Neural progenitor cell (in vitro differentiated cells): Measurements from ENCODE around the gene IL17REL. TPM values are rescaled to one million over a fixed set of nuclear protein-coding genes. Genes with fewer than 3 reads are reported as not detected.
A peak's percentile ranks its signal among the peaks of the same experiment; 100 is the strongest.

Source experiments
- DNase-seq: peaks from one replicate; pipeline ENCODE4 v3.0.0-alpha.2; 2016; ENCODE audit warnings: low spot score
- H2AFZ ChIP-seq: fragments of 200-600 bp; sonication (generic); replicated peaks from 2 replicates; pipeline ENCODE4 v1.6.1; 2016; ENCODE audit warnings: antibody characterized with exemption
- H3F3A ChIP-seq: fragments of 200-600 bp; sonication (generic); 2 replicates; pipeline ENCODE4 v1.6.1; 2016; ENCODE audit warnings: antibody characterized with exemption, low read depth
- H3K27ac ChIP-seq: fragments of 200-600 bp; sonication (generic); 2 replicates; pipeline ENCODE4 v1.5.1; 2016; ENCODE audit warnings: mild to moderate bottlenecking
- H3K27me3 ChIP-seq: fragments of 200-600 bp; sonication (generic); 2 replicates; pipeline ENCODE4 v1.6.1; 2016; ENCODE audit warnings: mild to moderate bottlenecking, moderate library complexity
- H3K36me3 ChIP-seq: fragments of 200-600 bp; sonication (generic); 2 replicates; pipeline ENCODE4 v1.5.1; 2016
- H3K4me1 ChIP-seq: fragments of 200-600 bp; sonication (generic); 2 replicates; pipeline ENCODE4 v1.6.1; 2016; ENCODE audit warnings: mixed run types
- H3K4me2 ChIP-seq: fragments of 200-600 bp; sonication (generic); 2 replicates; pipeline ENCODE4 v1.6.1; 2016
- H3K4me3 ChIP-seq: fragments of 200-600 bp; sonication (generic); 2 replicates; pipeline ENCODE4 v1.5.1; 2016
- H3K79me2 ChIP-seq: fragments of 200-600 bp; sonication (generic); 2 replicates; pipeline ENCODE4 v1.6.1; 2016; ENCODE audit warnings: low read depth
- H3K9ac ChIP-seq: fragments of 200-600 bp; sonication (generic); 2 replicates; pipeline ENCODE4 v1.6.1; 2016
- H3K9me3 ChIP-seq: fragments of 200-600 bp; sonication (generic); 2 replicates; pipeline ENCODE4 v1.5.1; 2016; ENCODE audit warnings: low read depth
- H4K20me1 ChIP-seq: fragments of 200-600 bp; sonication (generic); 2 replicates; pipeline ENCODE4 v1.6.1; 2016; ENCODE audit warnings: low read depth
- H3K27ac Mint-ChIP-seq: 3 replicates; pipeline ENCODE4 v1.8.0; 2021; ENCODE audit warnings: mixed read lengths
- H3K27me3 Mint-ChIP-seq: 2 replicates; pipeline ENCODE4 v1.8.0; 2022; ENCODE audit warnings: low read depth, mild to moderate bottlenecking, inconsistent platforms, moderate library complexity, mixed read lengths; ENCODE audit not compliant: insufficient read depth
- H3K36me3 Mint-ChIP-seq: 3 replicates; pipeline ENCODE4 v1.8.0; 2021; ENCODE audit warnings: mixed read lengths
- H3K4me1 Mint-ChIP-seq: 3 replicates; pipeline ENCODE4 v1.8.0; 2021; ENCODE audit warnings: mixed read lengths
- H3K4me3 Mint-ChIP-seq: 3 replicates; pipeline ENCODE4 v1.8.0; 2021; ENCODE audit warnings: mild to moderate bottlenecking, moderate library complexity, mixed read lengths
- H3K9me3 Mint-ChIP-seq: 3 replicates; pipeline ENCODE4 v1.8.0; 2020; ENCODE audit warnings: mixed read lengths
- EZH2 ChIP-seq: fragments of 200-600 bp; sonication (generic); IDR thresholded peaks from 2 replicates; pipeline ENCODE4 v1.6.1; 2017; ENCODE audit warnings: antibody characterized with exemption, mild to moderate bottlenecking, moderate library complexity
- EZH2phosphoT487 ChIP-seq: fragments of 200-600 bp; sonication (generic); IDR thresholded peaks from 2 replicates; pipeline ENCODE4 v1.6.1; 2017; ENCODE audit warnings: antibody characterized with exemption
- total RNA-seq: library from RNA; depleted of rRNA; stranded (reverse); fragments of >200 nt; gene quantifications from 2 replicates; pipeline ENCODE4 v1.2.3, GENCODE V29; 2015; ENCODE audit warnings: low replicate concordance
- TF ChIP-seq, protein P1 (sequence below): fragments of 200-600 bp; sonication (generic); IDR thresholded peaks from 2 replicates; pipeline ENCODE4 v1.5.1; 2017; ENCODE audit warnings: antibody characterized with exemption, mild to moderate bottlenecking

The IL17REL gene
- total RNA-seq, 1 donor from 2014 or later: not detected

GRCh38 chr22:50016308-50016987 is 3.9 kb upstream of the IL17REL start:
- Histone ChIP-seq H3K4me1 (peaks cover 6% of the 10 kb centered on the region), H3K27ac (no peak overlapping the region), H3K4me2 (no peak overlapping the region), H2AFZ (no peak overlapping the region), H3K9me3 (no peaks in the 10 kb centered on the region), H3K79me2 (no peaks in the 10 kb centered on the region), H4K20me1 (no peaks in the 10 kb centered on the region), H3K36me3 (no peaks in the 10 kb centered on the region), H3K4me3 (no peak overlapping the region), H3K27me3 (peaks cover 92% of the 10 kb centered on the region), H3K9ac (no peak overlapping the region), H3F3A (no peaks in the 10 kb centered on the region)
- peaks cover 2% of the 10 kb centered on the region for H3K9me3 Mint-ChIP-seq
- TF ChIP-seq EZH2 (no peak), EZH2phosphoT487 (no peak)
- TF ChIP-seq, protein P1, sequence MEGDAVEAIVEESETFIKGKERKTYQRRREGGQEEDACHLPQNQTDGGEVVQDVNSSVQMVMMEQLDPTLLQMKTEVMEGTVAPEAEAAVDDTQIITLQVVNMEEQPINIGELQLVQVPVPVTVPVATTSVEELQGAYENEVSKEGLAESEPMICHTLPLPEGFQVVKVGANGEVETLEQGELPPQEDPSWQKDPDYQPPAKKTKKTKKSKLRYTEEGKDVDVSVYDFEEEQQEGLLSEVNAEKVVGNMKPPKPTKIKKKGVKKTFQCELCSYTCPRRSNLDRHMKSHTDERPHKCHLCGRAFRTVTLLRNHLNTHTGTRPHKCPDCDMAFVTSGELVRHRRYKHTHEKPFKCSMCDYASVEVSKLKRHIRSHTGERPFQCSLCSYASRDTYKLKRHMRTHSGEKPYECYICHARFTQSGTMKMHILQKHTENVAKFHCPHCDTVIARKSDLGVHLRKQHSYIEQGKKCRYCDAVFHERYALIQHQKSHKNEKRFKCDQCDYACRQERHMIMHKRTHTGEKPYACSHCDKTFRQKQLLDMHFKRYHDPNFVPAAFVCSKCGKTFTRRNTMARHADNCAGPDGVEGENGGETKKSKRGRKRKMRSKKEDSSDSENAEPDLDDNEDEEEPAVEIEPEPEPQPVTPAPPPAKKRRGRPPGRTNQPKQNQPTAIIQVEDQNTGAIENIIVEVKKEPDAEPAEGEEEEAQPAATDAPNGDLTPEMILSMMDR: no peak
- no peak overlapping the region for H3K4me3 Mint-ChIP-seq
- no peaks in the 10 kb centered on the region for H3K4me1 Mint-ChIP-seq
- peaks cover 32% of the 10 kb centered on the region for H3K27me3 Mint-ChIP-seq
- no peaks in the 10 kb centered on the region for H3K36me3 Mint-ChIP-seq
- H3K27ac Mint-ChIP-seq: no peak overlapping the region
- DNase-seq: peak; percentile 2

- no peaks in the 10 kb centered on the region for H3K9me3 ChIP-seq
- Mint-ChIP-seq H3K27me3 (peaks cover 35% of the 10 kb centered on the region), H3K4me3 (no peak overlapping the region), H3K36me3 (no peaks in the 10 kb centered on the region), H3K9me3 (peaks cover 2% of the 10 kb centered on the region), H3K27ac (no peak overlapping the region), H3K4me1 (no peaks in the 10 kb centered on the region)
- no peaks in the 10 kb centered on the region for H3K79me2 ChIP-seq
- peak; percentile 0 for DNase-seq
- peak overlapping the region; percentile 77 for H3K4me2 ChIP-seq
- no peak overlapping the region for H3K9ac ChIP-seq
- H3K27me3 ChIP-seq: peaks cover 99% of the 10 kb centered on the region
- no peak overlapping the region for H3K27ac ChIP-seq
- H2AFZ ChIP-seq: no peak overlapping the region
- no peak overlapping the region for H3K4me3 ChIP-seq
- no peaks in the 10 kb centered on the region for H4K20me1 ChIP-seq
- no peaks in the 10 kb centered on the region for H3K36me3 ChIP-seq
- H3K4me1 ChIP-seq: peaks cover 6% of the 10 kb centered on the region
- H3F3A ChIP-seq: no peaks in the 10 kb centered on the region
- TF ChIP-seq EZH2phosphoT487: no peak
- TF ChIP-seq, protein P1: no peak
- no peak for TF ChIP-seq EZH2
Observed at GRCh38 chr22:50015451-50016307, 3.1 kb upstream of the IL17REL start.

GRCh38 chr22:50014655-50015401 is 2.3 kb upstream of the IL17REL start:
- H3K4me1 Mint-ChIP-seq: peaks cover 2% of the 10 kb centered on the region
- Histone ChIP-seq H3K4me2 (peak overlapping the region; percentile 77), H3K79me2 (no peaks in the 10 kb centered on the region), H3K4me1 (peaks cover 10% of the 10 kb centered on the region), H3K27me3 (peaks cover 100% of the 10 kb centered on the region), H4K20me1 (no peaks in the 10 kb centered on the region), H3K9me3 (no peaks in the 10 kb centered on the region), H3K4me3 (peak overlapping the region; percentile 43), H3K36me3 (no peaks in the 10 kb centered on the region), H3K9ac (no peak overlapping the region), H2AFZ (peak overlapping the region; percentile 52), H3K27ac (no peak overlapping the region), H3F3A (no peaks in the 10 kb centered on the region)
- no peaks in the 10 kb centered on the region for H3K36me3 Mint-ChIP-seq
- peak; percentile 51 for DNase-seq
- H3K4me3 Mint-ChIP-seq: no peak overlapping the region
- peaks cover 2% of the 10 kb centered on the region for H3K9me3 Mint-ChIP-seq
- peaks cover 36% of the 10 kb centered on the region for H3K27me3 Mint-ChIP-seq
- H3K27ac Mint-ChIP-seq: no peak overlapping the region
- TF ChIP-seq EZH2: peak; percentile 83
- TF ChIP-seq, protein P1: no peak
- TF ChIP-seq EZH2phosphoT487: peak; percentile 81
